ENCODE measurements around the gene FBXO17. TPM values are rescaled to one million over a fixed set of nuclear protein-coding genes. Genes with fewer than 3 reads are reported as not detected.
"Not testable (repeated sequence)": the region's sequence is repeated elsewhere in the genome, so short reads cannot be mapped to it uniquely, and the experiment has no call there.

Gene FBXO17
- total RNA-seq, 2 donors from 2014 or later, result 1.7 to 1.9 TPM

- Histone ChIP-seq H3K9me3 (no peaks in the 10 kb centered on the region), H3K36me3 (no peaks in the 10 kb centered on the region), H3K4me3 (no peak overlapping the region), H3K9ac (ENCODE audit: low read depth in 2 of 2, low read length in 2 of 2) (no peak overlapping the region), H3K27me3 (no peaks in the 10 kb centered on the region), H3K4me1 (no peaks in the 10 kb centered on the region), H3K27ac (no peak overlapping the region)
- intact Hi-C loops (cut with DNase I), result no loop called here
- no peak for DNase-seq
- TF ChIP-seq, protein P1, sequence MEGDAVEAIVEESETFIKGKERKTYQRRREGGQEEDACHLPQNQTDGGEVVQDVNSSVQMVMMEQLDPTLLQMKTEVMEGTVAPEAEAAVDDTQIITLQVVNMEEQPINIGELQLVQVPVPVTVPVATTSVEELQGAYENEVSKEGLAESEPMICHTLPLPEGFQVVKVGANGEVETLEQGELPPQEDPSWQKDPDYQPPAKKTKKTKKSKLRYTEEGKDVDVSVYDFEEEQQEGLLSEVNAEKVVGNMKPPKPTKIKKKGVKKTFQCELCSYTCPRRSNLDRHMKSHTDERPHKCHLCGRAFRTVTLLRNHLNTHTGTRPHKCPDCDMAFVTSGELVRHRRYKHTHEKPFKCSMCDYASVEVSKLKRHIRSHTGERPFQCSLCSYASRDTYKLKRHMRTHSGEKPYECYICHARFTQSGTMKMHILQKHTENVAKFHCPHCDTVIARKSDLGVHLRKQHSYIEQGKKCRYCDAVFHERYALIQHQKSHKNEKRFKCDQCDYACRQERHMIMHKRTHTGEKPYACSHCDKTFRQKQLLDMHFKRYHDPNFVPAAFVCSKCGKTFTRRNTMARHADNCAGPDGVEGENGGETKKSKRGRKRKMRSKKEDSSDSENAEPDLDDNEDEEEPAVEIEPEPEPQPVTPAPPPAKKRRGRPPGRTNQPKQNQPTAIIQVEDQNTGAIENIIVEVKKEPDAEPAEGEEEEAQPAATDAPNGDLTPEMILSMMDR (IDR thresholded peaks at IDR 0.05), result no peak
These were observed 13.6 kb upstream of the FBXO17 start for GRCh38 chr19:38989066-38989605.

GRCh38 chr19:38988627-38989026 lies 13.1 kb upstream of the FBXO17 start:
- H3K9ac ChIP-seq (ENCODE audit: low read depth in 2 of 2, low read length in 2 of 2); H3K9me3 ChIP-seq; DNase-seq; H3K27ac ChIP-seq; intact Hi-C loops (cut with DNase I); H3K27me3 ChIP-seq; H3K4me1 ChIP-seq; H3K36me3 ChIP-seq; H3K4me3 ChIP-seq: not testable (repeated sequence)

DNA sequence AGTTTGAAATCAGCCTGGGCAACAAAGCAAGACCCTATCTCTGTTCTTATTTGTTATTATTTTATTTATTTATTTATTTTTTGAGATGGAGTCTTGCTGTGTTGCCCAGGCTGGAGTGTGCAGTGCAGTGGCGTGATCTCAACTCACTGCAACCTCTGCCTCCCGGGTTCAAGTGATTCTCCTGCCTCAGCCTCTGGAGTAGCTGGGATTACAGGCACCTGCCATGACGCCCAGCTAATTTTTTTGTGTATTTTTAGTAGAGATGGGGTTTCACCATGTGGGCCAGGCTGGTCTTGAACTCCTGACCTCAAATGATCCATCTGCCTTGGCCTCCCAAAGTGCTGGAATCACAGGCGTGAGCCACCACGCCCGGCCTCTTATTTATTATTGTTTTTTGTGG lies 12.2 kb upstream of the FBXO17 start:
- DNase-seq; H3K4me1 ChIP-seq; H3K27me3 ChIP-seq; H3K9ac ChIP-seq (ENCODE audit: low read depth in 2 of 2, low read length in 2 of 2); H3K9me3 ChIP-seq; H3K4me3 ChIP-seq; H3K36me3 ChIP-seq; intact Hi-C loops (cut with DNase I); H3K27ac ChIP-seq: not testable (repeated sequence)

DNA sequence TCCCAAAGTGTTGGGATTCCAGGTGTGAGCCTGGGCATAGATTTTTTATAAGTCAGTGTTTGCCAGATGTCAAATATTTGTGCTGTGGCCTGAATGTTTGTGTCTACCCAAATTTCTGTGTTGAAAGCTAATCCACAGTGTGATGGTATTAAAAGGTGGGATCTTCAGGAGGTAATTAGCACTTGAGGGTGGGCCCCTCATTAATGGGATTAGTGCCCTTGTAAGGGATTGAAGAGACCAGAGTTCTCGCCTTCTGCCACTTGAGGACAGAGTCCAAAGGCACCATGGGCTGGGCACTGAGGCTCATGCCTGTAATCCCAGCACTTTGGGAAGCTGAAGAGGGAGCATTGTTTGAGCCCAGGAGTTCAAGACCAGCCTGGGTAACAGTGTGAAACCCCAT lies 9.7 kb upstream of the FBXO17 start:
- Histone ChIP-seq H3K36me3 (no peaks in the 10 kb centered on the region), H3K4me1 (no peaks in the 10 kb centered on the region), H3K27ac (no peak overlapping the region), H3K4me3 (no peak overlapping the region), H3K27me3 (no peaks in the 10 kb centered on the region), H3K9me3 (no peaks in the 10 kb centered on the region), H3K9ac (ENCODE audit: low read depth in 2 of 2, low read length in 2 of 2) (no peak overlapping the region)
- TF ChIP-seq, protein P1 (IDR thresholded peaks at IDR 0.05), result no peak
- intact Hi-C loops (cut with DNase I), result no loop called here
- DNase-seq, result no peak

- TF ChIP-seq, protein P1 (IDR thresholded peaks at IDR 0.05), result no peak
These were observed 5.2 kb upstream of the FBXO17 start for GRCh38 chr19:38980583-38981374.

GRCh38 chr19:38979812-38980211 lies 4.3 kb upstream of the FBXO17 start:
- Histone ChIP-seq H3K9me3 (no peaks in the 10 kb centered on the region), H3K4me1 (no peaks in the 10 kb centered on the region), H3K4me3 (no peak overlapping the region), H3K27ac (no peak overlapping the region), H3K27me3 (peaks cover 18% of the 10 kb centered on the region), H3K36me3 (no peaks in the 10 kb centered on the region), H3K9ac (ENCODE audit: low read depth in 2 of 2, low read length in 2 of 2) (no peak overlapping the region)
- DNase-seq, result no peak
- TF ChIP-seq, protein P1 (IDR thresholded peaks at IDR 0.05), result no peak
- intact Hi-C loops (cut with DNase I), result no loop called here

More at GRCh38 chr19:38980583-38981374, 5.2 kb upstream of the FBXO17 start:
- H3K4me1 ChIP-seq, result no peaks in the 10 kb centered on the region
- no peak overlapping the region for H3K9ac ChIP-seq (ENCODE audit: low read depth in 2 of 2, low read length in 2 of 2)
- intact Hi-C loops (cut with DNase I), result no loop called here
- H3K27ac ChIP-seq, result no peak overlapping the region
- peaks cover 9% of the 10 kb centered on the region for H3K27me3 ChIP-seq
- H3K36me3 ChIP-seq, result no peaks in the 10 kb centered on the region
- no peak overlapping the region for H3K4me3 ChIP-seq
- no peaks in the 10 kb centered on the region for H3K9me3 ChIP-seq
- DNase-seq, result no peak

Data from colonic mucosa (tissue), 4 donors.